ENCODE results near the gene PRDM7. TPM values are rescaled to one million over a fixed set of nuclear protein-coding genes. Genes with fewer than 3 reads are reported as not detected.
"Not testable (repeated sequence)": the region's sequence is repeated elsewhere in the genome, so short reads cannot be mapped to it uniquely, and the experiment has no call there.

Gene PRDM7
- total RNA-seq, 1 donor from 2014 or later = not detected

- ATAC-seq = no peak
These were observed 65.7 kb downstream of the PRDM7 start for GRCh38 chr16:90011508-90011819.

- no peak for ATAC-seq
These were observed 66.2 kb downstream of the PRDM7 start for GRCh38 chr16:90010676-90011507.

- ATAC-seq = peak; percentile 5
These were observed 67.8 kb downstream of the PRDM7 start for GRCh38 chr16:90009172-90009899.

- ATAC-seq = peak; percentile 19
These were observed 68.4 kb downstream of the PRDM7 start for GRCh38 chr16:90008708-90009145.

GRCh38 chr16:90007635-90008234, 69.4 kb downstream of the PRDM7 start:
- ATAC-seq = not testable (repeated sequence)

- ATAC-seq = no peak
These were observed 70.1 kb downstream of the PRDM7 start for GRCh38 chr16:90007015-90007414.

Other genes starting within 250 kb of the PRDM7 start
- gene SPIRE2, start 248.9 kb downstream of the PRDM7 start, total RNA-seq = 3.9 TPM
- gene TCF25, start 203.7 kb downstream of the PRDM7 start, total RNA-seq = 99.2 TPM
- 1.6 TPM for gene MC1R, start 158.5 kb downstream of the PRDM7 start, total RNA-seq
- 22.0 TPM for gene TUBB3, start 154.0 kb downstream of the PRDM7 start, total RNA-seq
- gene DEF8, start 128.6 kb downstream of the PRDM7 start, total RNA-seq = 29.9 TPM
- gene DBNDD1, start 57.9 kb downstream of the PRDM7 start, total RNA-seq = 13.9 TPM